ENCODE measurements around the gene VPS33B.

Gene VPS33B

DNA sequence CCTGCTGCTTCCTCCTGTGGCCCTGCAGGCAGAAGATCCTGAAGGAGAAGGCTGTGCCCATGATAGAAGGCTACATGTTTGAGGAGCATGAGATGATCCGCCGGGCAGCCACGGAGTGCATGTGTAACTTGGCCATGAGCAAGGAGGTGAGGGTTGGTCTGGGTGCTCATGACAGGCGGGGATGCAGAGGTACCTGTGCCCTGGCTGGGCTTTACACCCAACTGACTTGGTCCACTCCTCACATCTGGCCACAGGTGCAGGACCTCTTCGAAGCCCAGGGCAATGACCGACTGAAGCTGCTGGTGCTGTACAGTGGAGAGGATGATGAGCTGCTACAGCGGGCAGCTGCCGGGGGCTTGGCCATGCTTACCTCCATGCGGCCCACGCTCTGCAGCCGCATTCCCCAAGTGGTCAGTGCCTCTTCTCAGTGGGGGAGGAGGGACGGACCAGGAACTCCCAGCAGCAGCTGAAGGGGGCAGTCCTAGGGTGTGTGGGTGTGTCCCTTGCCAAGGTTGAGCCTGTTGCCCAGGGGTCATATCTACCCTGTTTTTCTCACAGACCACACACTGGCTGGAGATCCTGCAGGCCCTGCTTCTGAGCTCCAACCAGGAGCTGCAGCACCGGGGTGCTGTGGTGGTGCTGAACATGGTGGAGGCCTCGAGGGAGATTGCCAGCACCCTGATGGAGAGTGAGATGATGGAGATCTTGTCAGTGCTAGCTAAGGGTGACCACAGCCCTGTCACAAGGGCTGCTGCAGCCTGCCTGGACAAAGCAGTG, 69.3 kb downstream of the VPS33B start:
- TF ChIP-seq, protein P1, sequence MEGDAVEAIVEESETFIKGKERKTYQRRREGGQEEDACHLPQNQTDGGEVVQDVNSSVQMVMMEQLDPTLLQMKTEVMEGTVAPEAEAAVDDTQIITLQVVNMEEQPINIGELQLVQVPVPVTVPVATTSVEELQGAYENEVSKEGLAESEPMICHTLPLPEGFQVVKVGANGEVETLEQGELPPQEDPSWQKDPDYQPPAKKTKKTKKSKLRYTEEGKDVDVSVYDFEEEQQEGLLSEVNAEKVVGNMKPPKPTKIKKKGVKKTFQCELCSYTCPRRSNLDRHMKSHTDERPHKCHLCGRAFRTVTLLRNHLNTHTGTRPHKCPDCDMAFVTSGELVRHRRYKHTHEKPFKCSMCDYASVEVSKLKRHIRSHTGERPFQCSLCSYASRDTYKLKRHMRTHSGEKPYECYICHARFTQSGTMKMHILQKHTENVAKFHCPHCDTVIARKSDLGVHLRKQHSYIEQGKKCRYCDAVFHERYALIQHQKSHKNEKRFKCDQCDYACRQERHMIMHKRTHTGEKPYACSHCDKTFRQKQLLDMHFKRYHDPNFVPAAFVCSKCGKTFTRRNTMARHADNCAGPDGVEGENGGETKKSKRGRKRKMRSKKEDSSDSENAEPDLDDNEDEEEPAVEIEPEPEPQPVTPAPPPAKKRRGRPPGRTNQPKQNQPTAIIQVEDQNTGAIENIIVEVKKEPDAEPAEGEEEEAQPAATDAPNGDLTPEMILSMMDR (conservative IDR thresholded peaks at IDR 0.05; ENCODE audit: low read depth, low read length), result no peak
- H3K4me3 ChIP-seq (ENCODE audit: low read depth, low read length), result no peak overlapping the region
- no peak for DNase-seq (ENCODE audit: low read depth)

DNA sequence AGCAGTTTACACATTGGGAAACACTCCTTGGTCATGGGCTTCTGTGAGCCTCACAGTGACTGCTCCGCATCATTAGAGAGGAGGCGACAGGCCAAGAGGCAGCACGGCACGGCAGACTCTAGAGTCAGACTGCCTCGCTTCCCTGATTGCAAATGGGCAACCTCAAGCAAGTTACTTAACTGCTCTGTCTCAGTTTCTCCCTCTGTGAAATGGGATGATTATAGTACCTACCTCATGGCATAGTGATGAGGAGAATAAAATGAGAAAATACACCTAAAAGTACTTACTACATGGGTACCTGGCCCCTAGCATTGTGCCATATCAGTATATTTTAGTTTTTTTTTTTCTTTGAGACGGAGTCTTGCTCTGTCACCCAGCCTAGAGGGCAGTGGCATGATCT, 71.7 kb downstream of the VPS33B start:
- TF ChIP-seq, protein P1 (conservative IDR thresholded peaks at IDR 0.05; ENCODE audit: low read depth, low read length), result no peak
- no peak for DNase-seq (ENCODE audit: low read depth)

DNA sequence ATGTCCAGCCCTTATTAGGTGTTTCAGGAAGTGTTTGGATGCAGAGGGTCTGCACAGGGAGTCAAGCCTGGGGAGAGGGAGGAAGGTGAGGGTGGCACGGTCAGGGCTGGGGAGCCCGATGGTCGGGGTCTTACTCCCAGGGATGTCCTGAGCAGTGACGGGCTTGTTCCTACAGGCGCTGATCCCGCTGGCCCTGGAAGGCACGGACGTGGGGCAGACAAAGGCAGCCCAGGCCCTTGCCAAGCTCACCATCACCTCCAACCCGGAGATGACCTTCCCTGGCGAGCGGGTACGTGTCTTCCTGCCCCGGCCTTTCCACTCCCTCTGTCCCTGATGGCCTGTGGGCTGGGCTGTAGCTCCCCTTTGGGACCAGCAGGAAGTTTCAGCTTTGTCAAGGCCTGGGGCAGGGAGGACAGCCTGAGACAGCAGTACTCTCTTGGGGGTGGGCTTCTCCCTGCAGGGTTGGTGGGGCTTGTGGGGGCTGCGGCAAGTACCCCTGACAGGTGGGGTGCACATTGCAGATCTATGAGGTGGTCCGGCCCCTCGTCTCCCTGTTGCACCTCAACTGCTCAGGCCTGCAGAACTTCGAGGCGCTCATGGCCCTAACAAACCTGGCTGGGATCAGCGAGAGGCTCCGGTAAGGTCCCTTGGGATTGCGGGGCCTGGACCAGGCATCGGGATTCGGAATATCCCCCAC, 72.3 kb downstream of the VPS33B start:
- DNase-seq (ENCODE audit: low read depth), result no peak
- TF ChIP-seq, protein P1 (conservative IDR thresholded peaks at IDR 0.05; ENCODE audit: low read depth, low read length), result no peak
- H3K4me3 ChIP-seq (ENCODE audit: low read depth, low read length), result no peak overlapping the region

More for the DNA sequence above, 71.7 kb downstream of the VPS33B start:
- H3K4me3 ChIP-seq (ENCODE audit: low read depth, low read length), result no peak overlapping the region

Data from choroid plexus epithelial cell (primary cell).